Renal cortex interstitium (tissue), 11 donors: ENCODE data around the gene CYS1. TPM values are rescaled to one million over a fixed set of nuclear protein-coding genes. Genes with fewer than 3 reads are reported as not detected.
"Not testable (repeated sequence)": the region's sequence is repeated elsewhere in the genome, so short reads cannot be mapped to it uniquely, and the experiment has no call there.

Experiments used
- DNase-seq, 11 donors: peaks; one replicate each; pipeline ENCODE4 v3.0.0-alpha.2; 2013; ENCODE audit warnings: low read depth in 9 of 11, low spot score in 4 of 11; ENCODE audit errors: extremely low read depth in 1 of 11
- polyA plus RNA-seq, 3 donors: library from polyadenylated mRNA; unstranded; fragments of 120-200 nt; gene quantifications; one replicate each; pipeline ENCODE4 v1.2.1, GENCODE V29; 2013; ENCODE audit not compliant: insufficient read length in 3 of 3

The CYS1 gene
- polyA plus RNA-seq, 3 donors: 90.8 to 108 (median 103) TPM

DNA sequence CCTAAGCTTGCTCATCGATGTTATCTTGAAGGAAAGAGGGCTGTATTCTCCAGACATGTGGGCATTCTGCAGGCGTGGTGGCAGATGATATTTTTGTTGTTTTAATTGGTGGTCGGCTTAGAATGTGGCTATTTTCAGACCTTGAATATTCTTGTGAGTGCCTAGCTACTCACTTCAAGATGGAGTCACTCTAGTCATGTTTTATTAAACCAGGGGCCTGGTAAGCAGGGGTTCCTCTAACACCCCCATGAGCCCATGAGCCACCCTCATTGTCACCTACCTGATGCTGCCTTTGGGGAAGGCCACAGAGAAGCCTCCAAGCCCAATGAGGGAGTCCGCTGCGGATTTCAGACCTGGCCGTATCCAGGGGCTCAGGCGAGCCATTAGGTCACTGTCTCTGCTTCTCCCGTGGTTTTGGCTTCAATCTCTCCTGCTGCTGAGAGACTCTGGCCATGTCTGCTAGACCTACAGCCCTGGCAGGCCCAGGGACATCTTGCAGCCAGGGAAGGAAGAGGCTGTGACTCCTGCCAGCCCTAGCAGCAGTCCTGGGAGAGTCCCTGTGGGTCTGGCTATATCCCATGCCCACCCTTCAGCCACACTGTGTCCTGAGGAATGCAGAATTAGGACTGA is 53.2 kb downstream of the CYS1 start:
- no peak for DNase-seq

DNA sequence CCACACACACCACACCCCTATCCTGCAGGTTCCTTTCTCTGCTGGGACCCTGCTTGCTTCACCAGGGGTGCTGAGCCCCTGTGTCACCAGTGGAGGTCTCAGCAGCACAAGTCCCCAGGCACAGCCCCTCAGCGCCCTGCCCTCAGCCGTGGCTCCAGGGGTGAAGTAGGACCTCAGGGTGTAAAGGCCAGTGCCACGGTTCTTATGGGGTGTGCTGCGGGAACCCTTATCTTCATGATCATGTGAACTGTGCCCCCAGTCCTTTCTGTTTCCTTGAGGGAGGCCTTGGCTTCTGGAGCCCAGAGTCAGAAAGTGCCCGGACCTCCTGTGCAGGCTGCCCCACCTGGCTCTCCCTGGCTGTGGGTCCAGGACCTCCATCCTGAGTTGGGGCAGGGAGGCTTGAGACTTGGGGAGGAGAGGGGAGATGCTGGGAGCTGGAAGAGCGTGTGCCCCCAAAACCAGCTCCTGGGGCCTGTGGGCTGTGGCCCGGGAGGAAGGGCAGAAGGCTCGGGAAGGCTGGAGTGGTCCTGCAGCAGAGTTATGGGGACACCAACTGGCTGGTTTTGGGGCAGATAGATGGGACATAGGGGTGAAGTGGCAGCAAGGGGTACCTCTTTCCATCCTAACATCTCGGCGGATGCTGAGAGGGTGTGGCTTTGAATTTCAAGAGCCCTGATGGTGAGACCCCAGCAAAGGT is 57.1 kb downstream of the CYS1 start:
- no peak for DNase-seq

DNA sequence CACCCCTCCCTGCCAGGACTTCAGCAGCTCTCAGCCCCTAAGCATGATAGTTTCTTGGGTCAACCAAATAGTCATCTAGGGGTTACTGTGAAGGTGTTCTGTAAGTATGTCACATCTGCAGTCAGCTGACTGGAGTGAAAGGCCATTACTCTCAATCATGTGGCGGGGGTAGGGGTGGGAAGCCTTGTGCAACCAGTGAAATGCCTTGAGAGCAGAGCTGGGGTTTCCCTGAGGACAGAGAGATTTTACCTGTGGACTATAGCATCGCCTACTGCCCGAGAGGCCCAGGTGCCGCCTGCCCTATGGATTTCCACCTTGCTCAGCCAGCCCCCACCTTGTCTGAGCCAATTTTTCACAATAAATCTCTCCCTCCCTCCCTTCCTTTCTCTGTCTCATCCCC is 57.8 kb downstream of the CYS1 start:
- no peak for DNase-seq

DNA sequence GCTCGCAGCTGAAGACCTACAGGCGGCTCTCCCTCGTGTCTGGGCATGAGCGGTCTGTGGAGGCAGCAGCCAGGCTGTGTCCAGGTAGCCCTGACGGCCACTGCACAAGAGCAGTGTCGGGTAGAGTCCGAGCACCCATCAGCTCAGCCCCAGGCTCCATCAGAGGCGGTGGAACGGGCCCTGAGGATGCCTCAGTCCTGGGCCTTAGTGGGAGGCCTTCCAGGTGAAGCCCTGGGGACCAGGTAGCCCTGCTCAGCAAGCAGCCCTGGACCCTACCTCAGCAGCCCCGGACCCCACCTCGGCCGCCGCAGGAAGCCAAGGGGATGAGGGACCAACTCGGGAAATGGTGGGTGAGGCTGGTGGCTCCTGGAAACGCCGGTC is 58.2 kb downstream of the CYS1 start:
- no peak for DNase-seq

DNA sequence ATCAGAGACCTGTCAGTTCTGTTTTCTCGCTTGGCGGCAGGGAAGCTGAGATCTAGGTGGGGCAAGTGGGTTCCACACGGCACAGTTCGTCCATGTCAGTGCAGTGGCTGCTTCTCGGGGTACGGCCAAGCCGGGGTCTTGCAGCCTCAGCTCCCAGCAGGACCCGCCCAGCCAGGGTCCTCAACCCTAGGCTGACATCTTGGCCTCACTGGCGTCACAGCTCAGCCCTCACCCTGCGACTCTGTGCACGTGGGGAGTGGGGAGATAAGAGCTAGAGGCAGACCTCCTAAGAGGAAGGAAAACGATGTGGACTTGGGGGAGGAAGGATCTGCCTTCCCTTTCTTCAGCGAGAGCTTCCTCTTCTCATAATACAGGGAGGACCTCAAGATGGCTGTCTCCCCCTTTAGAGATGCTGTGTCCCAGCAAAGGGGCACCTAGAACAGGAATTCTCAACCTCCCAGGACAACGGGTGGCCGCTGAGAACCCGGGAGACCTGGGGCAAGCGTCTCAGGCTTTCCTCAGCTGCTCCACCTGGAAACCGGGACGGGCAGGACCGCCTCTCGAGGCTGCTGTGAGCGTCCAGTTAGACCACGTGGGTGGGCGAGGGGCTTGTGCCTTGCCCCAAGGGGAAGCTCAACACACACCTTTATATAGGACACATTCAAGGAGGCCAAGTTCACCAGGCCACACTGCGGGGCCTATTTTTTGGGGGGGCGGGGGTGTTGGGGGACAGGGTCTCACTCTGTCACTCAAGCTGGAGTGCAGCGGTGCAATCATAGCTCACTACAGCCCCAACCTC is 60.4 kb downstream of the CYS1 start:
- DNase-seq: no peak

DNA sequence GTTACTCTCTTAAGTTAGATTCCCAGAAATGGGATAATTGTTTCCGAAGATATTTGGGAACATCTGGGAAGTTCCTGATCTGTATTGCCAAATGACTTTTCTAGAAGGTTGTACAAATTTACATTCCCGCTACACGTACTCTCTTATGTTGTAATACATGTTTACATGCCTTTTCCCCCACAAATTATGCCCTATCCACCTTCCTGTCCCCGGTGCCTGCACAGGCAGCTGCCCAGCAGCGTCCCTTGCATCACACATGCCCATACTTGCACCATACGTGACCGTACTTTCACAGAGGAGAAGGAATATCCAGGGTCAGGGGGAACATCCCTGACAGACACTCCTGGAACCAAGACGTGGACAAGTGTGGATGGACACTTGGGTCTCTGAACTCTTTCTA is 61.0 kb downstream of the CYS1 start:
- DNase-seq: no peak

DNA sequence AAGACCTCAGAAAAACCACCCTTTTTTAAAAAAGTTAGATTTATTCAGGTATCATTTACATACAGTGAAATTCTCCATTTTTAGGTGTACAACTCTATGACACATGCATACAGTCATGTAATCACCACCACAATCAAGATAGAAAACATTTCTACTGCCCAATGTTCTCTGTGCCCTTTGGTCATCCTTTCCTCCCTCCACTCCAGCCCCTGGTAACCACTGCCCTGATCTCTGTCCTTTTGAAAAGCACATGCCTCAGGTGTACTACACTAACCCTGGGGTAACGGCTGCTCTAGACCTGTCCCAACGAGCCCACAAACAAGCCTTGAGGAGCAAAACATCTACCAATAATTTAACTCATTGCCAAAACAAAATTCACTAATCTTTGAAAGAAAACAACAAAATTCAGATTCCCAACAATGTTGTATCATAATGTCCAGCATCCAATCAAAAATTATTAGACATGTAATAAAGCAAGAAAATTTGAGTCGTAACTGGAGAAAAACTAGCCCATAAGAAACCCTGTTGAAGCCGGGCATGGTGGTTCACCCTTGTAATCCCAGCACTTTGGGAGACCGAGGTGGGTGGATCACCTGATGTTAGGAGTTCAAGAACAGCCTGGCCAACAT is 62.8 kb downstream of the CYS1 start:
- DNase-seq: no peak

DNA sequence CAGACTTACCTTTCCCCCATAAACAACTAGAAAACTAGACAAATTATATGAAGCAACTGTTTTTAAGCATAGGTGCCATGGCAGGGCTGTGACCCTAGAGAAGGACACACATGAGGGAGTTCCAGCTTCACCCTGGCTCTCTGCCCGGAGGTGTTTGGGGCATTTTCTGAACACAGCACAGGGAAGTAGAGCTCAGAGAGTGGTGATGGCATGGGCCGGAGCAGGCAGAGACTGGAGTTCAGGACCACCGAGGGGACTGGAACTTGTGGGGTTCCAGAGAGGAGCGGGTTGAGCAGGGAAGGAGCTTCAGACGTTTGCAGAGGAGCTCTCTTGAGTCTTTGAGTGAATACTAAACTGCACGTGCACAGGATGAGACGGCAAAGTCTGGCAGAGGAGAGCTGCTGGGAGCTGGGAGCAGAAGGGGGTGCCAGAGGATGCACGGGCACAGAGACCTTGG is 63.4 kb downstream of the CYS1 start:
- DNase-seq: no peak

DNA sequence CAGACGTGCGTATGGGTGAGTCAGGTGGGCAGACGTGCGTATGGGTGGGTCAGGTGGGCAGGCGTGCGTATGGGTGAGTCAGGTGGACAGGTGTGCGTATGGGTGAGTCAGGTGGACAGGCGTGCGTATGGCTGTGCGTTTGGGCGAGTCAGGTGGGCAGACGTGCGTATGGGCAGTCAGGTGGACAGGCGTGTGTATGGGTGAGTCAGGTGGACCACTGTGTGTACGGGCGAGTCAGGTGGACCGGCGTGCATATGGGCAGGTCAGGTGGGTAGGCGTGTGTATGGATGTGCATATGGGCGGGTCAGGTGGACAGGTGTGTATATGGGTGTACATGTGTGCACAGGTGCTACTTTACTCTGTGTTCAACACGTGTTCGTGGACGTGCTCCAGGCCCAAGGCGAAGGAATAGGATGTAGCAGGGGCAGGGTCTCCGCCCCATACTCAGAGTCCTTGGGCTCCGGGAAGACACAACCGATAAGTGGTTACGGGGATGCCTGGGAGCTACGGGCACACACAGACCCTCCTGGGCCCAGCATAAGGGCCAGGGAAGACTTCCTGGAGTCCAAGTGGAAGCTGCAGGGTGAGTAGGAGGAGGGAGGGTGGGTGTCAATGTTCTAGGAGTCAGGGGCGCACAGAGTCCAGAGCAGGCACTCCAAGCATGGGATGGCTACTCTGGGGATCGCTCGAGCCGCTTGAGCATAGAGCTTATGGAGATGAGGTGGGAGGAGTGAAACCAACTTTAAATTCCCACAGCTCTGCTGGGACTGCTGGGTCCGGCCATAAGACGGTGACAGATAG is 64.0 kb downstream of the CYS1 start:
- no peak for DNase-seq

DNA sequence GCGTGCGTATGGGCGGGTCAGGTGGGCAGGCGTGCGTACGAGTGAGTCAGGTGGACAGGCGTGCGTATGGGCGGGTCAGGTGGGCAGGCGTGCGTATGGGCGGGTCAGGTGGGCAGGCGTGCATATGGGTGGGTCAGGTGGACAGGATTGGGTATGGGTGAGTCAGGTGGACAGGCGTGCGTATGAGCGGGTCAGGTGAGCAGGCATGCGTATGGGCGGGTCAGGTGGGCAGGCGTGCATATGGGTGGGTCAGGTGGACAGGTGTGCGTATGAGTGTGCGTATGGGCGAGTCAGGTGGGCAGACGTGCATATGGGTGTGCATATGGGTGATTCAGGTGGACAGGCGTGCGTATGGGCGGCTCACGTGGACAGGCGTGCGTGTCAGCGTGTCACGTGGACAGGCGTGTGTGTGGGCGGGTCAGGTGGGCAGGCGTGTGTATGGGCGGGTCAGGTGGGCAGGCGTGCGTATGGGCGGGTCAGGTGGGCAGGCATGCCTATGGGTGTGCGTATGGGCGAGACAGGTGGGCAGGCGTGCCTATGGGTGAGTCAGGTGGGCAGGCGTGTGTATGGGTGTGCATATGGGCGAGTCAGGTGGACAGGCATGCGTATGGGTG is 64.7 kb downstream of the CYS1 start:
- not testable (repeated sequence) for DNase-seq

DNA sequence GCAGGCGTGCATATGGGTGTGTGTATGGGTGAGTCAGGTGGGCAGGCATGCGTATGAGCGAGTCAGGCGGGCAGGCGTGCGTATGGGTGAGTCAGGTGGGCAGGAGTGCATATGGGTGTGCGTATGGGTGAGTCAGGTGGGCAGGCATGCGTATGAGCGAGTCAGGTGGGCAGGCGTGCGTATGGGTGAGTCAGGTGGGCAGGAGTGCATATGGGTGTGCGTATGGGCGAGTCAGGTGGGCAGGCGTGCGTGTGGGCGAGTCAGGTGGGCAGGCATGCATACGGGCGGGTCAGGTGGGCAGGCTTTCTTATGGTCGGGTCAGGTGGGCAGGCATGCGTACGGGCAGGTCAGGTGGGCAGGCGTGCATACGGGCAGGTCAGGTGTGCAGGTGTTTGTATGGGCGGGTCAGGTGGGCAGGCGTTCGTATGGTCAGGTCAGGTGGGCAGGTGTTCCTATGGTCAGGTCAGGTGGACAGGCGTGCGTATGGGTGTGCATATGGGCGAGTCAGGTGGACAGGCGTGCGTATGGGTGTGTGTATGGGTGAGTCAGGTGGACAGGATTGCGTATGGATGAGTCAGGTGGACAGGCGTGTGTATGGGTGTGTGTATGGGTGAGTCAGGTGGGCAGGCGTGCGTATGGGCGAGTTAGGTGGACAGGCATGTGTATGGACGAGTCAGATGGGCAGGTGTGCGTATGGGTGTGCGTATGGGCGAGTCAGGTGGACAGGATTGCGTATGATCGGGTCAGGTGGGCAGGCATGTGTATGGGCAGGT is 65.6 kb downstream of the CYS1 start:
- DNase-seq: no peak

DNA sequence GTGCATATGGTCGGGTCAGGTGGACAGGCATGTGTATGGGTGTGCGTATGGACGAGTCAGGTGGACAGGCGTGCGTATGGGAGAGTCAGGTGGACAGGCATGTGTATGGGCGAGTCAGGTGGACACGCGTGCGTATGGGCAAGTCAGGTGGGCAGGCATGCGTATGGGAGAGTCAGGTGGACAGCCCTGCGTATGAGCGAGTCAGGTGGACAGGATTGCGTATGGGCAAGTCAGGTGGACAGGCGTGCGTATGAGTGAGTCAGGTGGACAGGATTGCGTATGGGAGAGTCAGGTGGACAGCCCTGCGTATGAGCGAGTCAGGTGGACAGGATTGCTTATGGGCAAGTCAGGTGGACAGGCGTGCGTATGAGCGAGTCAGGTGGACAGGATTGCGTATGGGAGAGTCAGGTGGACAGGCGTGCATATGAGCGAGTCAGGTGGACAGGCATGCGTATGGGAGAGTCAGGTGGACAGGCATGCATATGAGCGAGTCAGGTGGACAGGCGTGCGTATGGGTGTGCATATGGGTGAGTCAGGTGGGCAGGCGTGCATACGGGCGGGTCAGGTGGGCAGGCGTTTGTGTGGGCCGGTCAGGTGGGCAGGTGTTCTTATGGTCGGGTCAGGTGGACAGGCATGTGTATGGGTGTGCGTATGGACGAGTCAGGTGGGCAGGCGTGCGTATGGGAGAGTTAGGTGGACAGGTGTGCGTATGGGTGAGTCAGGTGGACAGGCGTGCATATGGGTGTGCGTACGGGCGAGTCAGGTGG is 66.4 kb downstream of the CYS1 start:
- DNase-seq: not testable (repeated sequence)

DNA sequence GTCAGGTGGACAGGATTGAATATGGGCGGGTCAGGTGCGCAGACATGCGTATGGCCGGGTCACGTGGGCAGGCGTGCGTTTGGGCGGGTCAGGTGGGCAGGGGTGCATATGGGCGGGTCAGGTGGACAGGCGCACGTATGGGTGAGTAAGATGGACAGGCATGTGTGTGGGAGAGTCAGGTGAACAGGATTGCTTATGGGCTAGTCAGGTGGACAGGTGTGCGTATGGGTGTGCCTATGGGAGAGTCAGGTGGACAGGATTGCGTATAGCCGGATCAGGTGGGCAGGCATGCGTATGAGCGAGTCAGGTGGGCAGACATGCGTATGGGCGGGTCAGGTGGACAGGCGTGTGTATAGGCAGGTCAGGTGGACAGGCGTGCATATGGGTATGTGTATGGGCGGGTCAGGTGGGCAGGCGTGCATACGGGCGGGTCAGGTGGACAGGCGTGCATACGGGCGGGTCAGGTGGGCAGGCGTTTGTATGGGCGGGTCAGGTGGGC is 67.2 kb downstream of the CYS1 start:
- DNase-seq: no peak

DNA sequence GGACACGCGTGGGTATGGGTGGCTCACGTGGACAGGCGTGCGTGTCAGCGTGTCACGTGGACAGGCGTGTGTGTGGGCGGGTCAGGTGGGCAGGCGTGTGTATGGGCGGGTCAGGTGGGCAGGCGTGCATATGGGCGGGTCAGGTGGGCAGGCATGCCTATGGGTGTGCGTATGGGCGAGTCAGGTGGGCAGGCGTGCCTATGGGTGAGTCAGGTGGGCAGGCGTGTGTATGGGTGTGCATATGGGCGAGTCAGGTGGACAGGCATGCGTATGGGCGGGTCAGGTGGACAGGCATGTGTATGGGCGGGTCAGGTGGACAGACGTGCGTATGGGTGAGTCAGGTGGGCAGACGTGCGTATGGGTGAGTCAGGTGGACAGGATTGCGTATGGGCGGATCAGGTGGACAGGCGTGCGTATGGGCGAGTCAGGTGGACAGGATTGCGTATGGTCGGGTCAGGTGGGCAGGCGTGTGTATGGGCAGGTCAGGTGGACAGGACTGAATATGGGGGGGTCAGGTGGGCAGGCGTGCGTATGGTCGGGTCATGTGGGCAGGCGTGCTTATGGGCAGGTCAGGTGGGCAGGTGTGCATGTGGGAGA is 67.7 kb downstream of the CYS1 start:
- not testable (repeated sequence) for DNase-seq

DNA sequence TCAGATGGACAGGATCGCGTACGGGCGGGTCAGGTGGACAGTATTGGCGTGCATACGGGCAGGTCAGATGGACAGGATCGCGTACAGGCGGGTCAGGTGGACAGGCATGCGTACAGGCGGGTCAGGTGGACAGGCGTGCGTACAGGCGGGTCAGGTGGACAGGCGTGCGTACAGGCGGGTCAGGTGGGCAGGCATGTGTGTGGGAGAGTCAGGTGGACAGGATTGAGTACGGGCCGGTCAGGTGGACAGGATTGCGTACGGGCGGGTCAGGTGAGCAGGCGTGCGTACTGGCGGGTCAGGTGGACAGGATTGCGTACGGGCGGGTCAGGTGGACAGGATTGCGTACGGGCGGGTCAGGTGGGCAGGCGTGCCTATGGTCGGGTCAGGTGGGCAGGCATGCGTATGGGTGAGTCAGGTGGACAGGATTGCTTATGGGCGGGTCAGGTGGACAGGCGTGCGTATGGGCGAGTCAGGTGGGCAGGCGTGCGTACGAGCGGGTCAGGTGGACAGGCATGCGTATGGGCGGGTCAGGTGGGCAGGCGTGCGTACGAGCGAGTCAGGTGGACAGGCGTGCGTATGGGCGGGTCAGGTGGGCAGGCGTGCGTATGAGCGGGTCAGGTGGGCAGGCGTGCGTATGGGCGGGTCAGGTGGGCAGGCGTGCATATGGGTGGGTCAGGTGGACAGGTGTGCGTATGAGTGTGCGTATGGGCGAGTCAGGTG is 68.4 kb downstream of the CYS1 start:
- DNase-seq: not testable (repeated sequence)
